Calu3 (cell line): Measurements from ENCODE around the gene MUC2. TPM values are rescaled to one million over a fixed set of nuclear protein-coding genes. Genes with fewer than 3 reads are reported as not detected.

Experiments used
- BruUV-seq: library from RNA; stranded (reverse); fragments of 400-500 nt; replicated peaks from 2 replicates; lab custom pipeline; 2021; lab: Mats Ljungman, UMichigan
- CTCF ChIA-PET: fragments of 300-600 bp; sonication (Branson Sonifier 250); formaldehyde crosslinking; loops from one replicate; lab custom pipeline; 2022; ENCODE audit warnings: antibody characterized with exemption; lab: Charles Lee
- DNase-seq: peaks from one replicate; pipeline ENCODE4 v3.0.0; 2022
- H3K27ac Mint-ChIP-seq: one replicate; pipeline ENCODE4 v1.8.0; 2022; ENCODE audit warnings: mixed read lengths; ENCODE audit not compliant: unreplicated experiment
- H3K27me3 Mint-ChIP-seq: one replicate; pipeline ENCODE4 v1.8.0; 2022; ENCODE audit warnings: mixed read lengths; ENCODE audit not compliant: unreplicated experiment
- H3K36me3 Mint-ChIP-seq: one replicate; pipeline ENCODE4 v1.8.0; 2022; ENCODE audit warnings: mild to moderate bottlenecking, moderate library complexity, mixed read lengths; ENCODE audit not compliant: insufficient read depth, unreplicated experiment
- H3K4me1 Mint-ChIP-seq: one replicate; pipeline ENCODE4 v1.8.0; 2022; ENCODE audit warnings: mild to moderate bottlenecking, low read depth, mixed read lengths; ENCODE audit not compliant: unreplicated experiment
- H3K4me3 Mint-ChIP-seq: one replicate; pipeline ENCODE4 v1.8.0; 2022; ENCODE audit warnings: mild to moderate bottlenecking, low read depth, moderate library complexity, mixed read lengths; ENCODE audit not compliant: unreplicated experiment
- H3K9me3 Mint-ChIP-seq: one replicate; pipeline ENCODE4 v1.8.0; 2022; ENCODE audit warnings: low read depth, mixed read lengths; ENCODE audit not compliant: unreplicated experiment
- CTCF ChIP-seq: fragments of 200-600 bp; IDR thresholded peaks from one replicate; pipeline ENCODE4 v1.8.0; 2022; ENCODE audit warnings: antibody characterized with exemption; ENCODE audit not compliant: unreplicated experiment
- intact Hi-C: fragments of 100-400 bp; cut with micrococcal nuclease; formaldehyde crosslinking; loops from one replicate; pipeline ENCODE4 v1.10.0; 2022; ENCODE audit not compliant: unreplicated experiment
- total RNA-seq: library from RNA; stranded (reverse); gene quantifications from 2 replicates; pipeline ENCODE4 v1.2.3, GENCODE V29; 2022

MUC2 gene
- total RNA-seq, 1 experiment from 2014 or later, result not detected

DNA sequence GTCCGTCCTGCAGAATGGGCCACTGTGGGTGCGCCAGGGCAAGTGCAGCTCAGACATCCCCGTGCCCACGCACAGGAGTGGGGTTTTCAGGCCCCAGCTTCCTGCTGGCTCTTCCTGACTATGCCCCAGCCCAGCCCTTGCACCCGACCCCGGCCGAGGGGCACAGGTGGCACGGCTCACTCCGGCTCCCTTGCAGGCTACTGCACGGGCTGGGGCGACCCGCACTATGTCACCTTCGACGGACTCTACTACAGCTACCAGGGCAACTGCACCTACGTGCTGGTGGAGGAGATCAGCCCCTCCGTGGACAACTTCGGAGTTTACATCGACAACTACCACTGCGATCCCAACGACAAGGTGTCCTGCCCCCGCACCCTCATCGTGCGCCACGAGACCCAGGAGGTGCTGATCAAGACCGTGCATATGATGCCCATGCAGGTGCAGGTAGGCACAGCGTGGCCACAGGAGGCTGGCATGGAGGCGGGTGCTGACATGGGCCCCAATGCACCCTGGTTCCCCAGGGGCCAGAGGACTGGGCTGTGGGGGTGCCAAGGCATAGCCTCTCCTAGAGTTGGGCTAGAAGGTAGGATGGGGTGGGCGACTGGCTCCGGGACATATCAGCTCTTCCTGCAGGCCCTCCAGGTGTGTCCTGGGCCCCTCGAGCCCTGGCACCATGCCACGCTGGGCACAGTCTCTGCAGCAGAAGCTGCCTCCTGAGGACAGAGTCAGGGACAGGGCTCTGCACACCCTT is 27.7 kb downstream of the MUC2 start:
- intact Hi-C loops, result no loop called here
- no peaks in the 10 kb centered on the region for H3K4me1 Mint-ChIP-seq
- no peak overlapping the region for H3K27ac Mint-ChIP-seq
- no peak for TF ChIP-seq CTCF
- no peak for DNase-seq
- H3K4me3 Mint-ChIP-seq, result no peak overlapping the region
- H3K36me3 Mint-ChIP-seq, result peaks cover 6% of the 10 kb centered on the region
- peaks cover 13% of the 10 kb centered on the region for H3K27me3 Mint-ChIP-seq
- no peaks in the 10 kb centered on the region for H3K9me3 Mint-ChIP-seq
- CTCF ChIA-PET, result no interaction called here
- BruUV-seq, result no TSS peak

DNA sequence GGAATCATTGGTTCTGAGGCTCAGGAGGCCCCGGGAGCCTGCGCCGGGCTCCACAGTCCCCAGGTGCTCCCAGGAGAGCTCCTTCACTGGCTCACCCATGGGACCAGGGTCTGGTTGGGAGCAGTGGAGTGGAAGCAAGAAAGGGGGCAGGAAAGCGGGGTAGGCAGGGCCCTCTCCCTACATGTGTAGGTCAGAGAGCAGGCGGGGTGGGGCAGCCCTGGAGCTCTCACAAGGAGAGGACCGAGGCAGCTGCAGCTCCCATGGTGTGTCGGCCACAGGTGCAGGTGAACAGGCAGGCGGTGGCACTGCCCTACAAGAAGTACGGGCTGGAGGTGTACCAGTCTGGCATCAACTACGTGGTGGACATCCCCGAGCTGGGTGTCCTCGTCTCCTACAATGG is 28.3 kb downstream of the MUC2 start:
- DNase-seq, result no peak
- Mint-ChIP-seq H3K27me3 (peaks cover 18% of the 10 kb centered on the region), H3K36me3 (peaks cover 6% of the 10 kb centered on the region), H3K4me3 (no peak overlapping the region), H3K4me1 (no peaks in the 10 kb centered on the region), H3K27ac (no peak overlapping the region), H3K9me3 (no peaks in the 10 kb centered on the region)
- TF ChIP-seq CTCF, result no peak
- CTCF ChIA-PET, result no interaction called here
- no TSS peak for BruUV-seq
- intact Hi-C loops, result no loop called here

DNA sequence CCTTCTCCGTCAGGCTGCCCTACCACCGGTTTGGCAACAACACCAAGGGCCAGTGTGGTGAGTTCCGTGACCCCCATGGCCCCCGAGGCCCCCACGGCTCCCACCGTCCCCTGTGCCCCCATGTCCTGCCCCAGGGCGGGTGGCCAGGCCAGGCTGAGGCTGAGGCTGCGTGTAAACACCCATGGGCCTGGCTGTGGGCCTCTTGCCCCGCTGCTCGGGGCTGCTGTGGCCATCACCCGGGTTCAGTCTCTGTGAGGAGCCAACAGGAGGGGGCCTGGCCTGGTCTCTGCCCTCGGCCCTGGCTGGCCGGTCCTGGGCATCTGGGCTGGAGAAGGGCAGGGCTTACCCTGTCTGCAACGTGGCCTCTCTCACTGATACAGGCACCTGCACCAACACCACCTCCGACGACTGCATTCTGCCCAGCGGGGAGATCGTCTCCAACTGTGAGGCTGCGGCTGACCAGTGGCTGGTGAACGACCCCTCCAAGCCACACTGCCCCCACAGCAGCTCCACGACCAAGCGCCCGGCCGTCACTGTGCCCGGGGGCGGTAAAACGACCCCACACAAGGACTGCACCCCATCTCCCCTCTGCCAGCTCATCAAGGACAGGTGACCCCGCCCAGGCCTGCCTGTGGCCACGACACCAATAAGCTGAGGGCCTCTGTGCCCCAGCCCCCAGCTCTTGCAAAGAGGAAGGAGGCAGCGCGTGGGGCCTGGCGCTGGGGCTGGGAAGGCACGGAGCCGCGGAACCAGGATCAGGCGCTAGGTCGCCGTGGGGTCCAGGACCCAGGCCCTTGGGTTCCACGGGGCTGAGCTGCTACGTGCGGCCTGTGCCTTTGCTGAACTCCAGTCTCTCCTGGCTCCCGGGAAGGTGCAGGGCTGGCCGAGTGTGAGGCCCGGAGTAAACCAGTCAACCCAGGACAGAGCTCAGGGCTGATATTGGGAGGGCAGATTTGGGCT is 29.0 kb downstream of the MUC2 start:
- Mint-ChIP-seq H3K9me3 (no peaks in the 10 kb centered on the region), H3K4me1 (no peaks in the 10 kb centered on the region), H3K27me3 (peaks cover 25% of the 10 kb centered on the region), H3K4me3 (no peak overlapping the region), H3K36me3 (peaks cover 6% of the 10 kb centered on the region), H3K27ac (no peak overlapping the region)
- no peak for TF ChIP-seq CTCF
- intact Hi-C loops, result no loop called here
- CTCF ChIA-PET, result no interaction called here
- no peak for DNase-seq
- no TSS peak for BruUV-seq

DNA sequence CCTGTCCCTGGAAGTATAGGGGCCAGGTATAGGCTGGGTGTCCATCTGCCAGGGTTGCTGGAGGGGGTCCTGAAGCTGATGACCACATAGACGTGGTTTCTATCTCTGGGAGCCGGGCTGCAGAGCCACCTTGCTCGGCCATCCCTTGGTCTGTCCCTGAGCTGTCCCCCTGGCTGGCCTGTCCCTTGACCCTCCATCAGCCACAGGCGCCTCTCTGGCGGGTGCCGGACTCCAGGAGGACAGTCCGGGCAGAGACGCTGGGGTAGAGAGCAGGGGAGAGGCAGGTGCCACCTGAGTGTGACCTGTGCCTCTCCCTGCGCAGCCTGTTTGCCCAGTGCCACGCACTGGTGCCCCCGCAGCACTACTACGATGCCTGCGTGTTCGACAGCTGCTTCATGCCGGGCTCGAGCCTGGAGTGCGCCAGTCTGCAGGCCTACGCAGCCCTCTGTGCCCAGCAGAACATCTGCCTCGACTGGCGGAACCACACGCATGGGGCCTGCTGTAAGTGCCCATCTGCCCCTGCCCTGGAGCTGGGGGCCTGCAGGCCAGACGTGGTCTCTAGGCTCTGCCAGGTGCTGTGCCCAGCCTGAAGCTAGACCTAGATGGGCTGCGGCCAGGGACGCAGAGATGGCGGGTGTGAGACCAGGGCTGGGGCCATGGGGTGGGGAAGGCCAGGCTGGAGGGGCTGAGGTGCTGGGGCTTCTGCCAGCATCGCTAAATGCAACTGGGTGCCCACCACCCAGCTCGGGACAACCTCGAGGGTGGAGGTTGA is 29.9 kb downstream of the MUC2 start:
- Mint-ChIP-seq H3K4me3 (no peak overlapping the region), H3K9me3 (no peaks in the 10 kb centered on the region), H3K36me3 (peaks cover 4% of the 10 kb centered on the region), H3K4me1 (no peaks in the 10 kb centered on the region), H3K27me3 (peaks cover 27% of the 10 kb centered on the region), H3K27ac (no peak overlapping the region)
- intact Hi-C loops, result no loop called here
- DNase-seq, result no peak
- CTCF ChIA-PET, result no interaction called here
- no TSS peak for BruUV-seq
- no peak for TF ChIP-seq CTCF
